ENCODE measurements around the gene DAB1.
A peak's percentile ranks its signal among the peaks of the same experiment; 100 is the strongest.

DAB1 gene

DNA sequence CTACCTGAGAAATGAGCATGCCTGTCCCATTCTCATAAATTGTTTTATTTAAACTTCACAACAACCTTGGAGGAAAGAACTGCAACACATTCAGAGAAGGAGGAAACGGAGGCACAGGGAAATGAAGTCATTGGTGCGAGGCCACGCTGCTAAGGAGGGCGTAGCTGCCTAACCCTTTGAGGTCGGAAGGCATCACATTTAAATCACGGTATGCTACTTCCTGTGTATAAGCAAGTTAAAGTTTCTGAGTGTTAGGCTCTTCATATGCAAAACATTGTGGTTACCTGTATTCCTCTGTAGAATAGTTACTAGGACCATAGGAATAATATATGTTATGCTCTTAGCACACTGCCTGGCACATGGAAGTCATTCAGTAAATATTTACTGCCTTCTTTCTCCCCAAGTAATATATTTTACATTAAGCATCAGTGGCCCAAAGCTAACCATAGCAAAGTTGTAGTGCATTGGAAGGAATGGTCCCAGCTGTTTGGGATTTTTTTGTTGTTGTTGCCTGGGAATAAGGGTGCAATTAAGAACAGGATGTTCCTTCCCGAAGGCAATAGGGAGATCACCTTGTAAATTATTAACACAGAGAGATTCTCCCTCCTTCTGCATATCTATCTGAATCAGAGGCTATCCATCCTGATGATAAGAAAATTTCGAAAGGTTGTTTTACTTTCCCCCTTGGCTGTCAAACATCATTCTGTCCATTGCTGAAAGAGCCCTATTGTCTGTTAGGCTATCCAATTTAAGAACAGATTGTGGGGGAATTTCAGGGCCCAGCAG, 265.8 kb downstream of the DAB1 start:
- DNase-seq = no peak

DNA sequence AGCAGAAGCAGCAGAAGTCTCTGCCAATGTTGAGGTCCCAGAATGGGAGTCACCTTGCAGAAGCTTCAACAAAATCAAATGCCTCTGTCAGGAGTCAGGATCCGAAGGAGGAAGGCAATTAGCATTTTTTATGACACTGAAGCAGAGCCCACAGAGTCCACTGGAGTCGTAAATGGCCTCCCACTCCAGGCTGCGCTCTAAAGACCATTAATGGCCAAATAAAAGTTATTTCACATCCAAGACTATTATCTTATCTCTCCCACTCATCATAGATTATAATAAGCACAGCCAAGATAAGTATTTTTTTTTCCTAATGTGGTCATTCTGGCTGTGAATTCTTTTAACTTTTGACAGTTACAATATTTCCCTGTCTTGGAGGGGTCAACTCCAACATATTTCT, 267.0 kb downstream of the DAB1 start:
- no peak for DNase-seq

DNA sequence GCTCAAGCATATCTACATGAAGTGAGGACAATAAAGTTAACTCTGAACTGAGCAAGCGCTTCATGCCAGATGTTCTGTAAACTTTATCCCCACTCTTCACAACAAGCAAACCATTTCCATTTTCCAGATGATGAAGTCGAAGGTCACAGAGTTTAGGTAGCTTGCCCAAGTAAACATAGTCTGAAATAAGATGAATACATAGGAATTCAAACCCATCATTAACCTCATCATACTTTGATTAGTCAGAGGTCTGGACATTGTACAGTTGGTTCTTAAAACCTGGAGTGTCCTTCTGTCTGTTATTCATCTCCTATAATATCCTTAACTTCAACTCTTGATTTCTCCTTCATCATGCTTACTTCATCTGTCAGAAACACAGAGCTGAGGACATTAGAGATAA, 277.8 kb downstream of the DAB1 start:
- DNase-seq = no peak

DNA sequence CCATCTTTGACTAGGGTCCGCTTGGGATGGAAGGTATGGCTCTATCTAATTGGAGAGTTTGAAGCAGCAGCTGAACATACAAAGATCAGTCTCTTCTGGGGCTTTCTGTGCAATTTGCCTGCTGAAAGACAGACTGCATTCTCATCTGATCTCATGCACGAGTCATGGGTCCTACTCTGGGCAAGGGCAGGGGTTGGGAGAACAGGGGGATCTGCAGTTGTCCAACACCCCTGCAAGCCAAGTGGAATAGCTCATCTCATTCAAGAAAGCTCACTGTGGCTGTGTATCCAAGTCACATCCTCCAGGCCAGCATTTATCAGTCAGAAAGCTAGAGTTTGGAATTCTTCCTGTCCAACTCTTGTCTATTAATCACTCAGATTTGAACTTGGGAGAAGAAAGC, 280.9 kb downstream of the DAB1 start:
- no peak for DNase-seq

DNA sequence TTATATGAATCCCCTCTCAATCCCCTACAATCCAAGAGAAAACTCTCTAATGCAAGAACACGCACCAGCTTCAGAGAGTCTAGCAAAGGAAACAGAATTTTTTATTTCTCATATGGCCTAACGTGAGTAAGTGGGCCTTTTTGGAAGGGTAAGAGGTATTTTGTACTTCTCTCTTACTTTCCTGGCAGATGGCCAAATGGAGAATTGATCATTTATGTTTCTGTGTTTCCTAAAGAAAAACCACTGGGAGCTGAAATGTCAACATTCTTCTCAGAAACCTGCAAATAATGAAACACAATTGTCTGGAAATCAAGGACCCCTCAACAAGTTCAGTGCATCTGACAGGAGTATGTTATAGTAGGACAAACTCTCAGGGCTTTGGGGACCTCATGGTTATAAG, 281.7 kb downstream of the DAB1 start:
- no peak for DNase-seq

DNA sequence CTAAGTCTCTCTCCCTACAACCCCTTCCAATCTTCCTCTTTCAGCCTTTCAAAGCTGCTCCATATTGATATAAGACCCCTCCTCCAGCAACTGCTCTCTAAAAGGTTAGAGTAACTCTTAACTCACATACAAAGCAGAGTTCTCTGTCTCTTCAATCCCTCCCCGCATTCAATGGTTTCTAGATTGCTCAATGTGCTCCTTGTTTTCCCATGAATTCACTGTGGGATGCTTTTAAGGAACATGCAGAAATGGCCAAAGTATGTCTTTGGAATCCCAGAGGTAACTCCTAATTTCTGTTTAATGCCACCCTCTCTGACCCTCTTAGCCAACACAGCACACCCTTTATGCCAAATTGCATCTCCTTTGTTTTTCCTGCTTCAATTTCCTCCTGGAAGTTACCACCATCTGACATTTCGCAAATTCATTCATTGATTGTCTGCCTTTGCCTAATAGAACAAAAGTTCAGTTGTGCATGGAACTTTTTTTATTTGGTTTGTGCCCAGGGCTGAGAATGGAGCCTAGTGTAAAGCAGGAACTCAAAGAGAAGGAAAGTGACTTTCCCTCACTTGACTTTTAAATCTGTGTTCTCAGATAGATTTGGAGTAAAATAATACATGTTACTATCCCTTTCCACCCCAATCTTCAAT, 285.3 kb downstream of the DAB1 start:
- DNase-seq = no peak

DNA sequence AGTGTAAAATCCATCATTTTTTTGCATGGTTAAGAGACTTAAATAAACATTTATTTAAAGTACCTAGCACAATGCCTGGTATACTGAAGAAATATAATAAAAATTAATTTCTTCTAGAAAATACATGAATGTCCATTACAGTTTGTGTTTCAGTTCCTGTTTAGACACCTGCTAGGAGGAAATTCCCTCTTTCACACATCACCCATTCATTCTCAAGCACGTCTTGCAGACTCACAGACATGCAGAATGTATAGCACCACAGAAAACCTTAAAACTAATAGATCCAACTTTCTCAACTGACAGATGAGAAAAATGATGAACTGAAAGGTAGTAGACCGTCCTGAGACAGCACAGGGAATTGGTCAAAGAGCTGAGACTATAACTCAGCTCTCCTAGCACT, 285.9 kb downstream of the DAB1 start:
- no peak for DNase-seq

DNA sequence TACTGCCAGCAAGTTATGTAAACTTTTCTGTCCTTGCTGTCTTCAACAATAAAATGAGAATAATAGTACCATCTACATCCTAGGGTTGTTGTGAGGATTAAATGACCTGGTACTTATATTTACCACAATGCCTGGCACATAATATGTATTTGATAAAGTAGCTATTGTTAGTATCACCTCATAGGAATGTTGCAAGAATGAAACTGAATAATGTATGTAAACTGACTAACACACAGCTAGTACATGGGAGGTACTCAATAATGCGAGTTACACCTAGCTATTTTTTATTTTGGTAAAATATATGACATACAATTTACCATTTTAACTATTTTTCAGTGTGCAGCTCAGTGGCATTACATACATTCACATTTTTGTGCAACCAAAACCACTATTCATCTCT, 289.1 kb downstream of the DAB1 start:
- no peak for DNase-seq

DNA sequence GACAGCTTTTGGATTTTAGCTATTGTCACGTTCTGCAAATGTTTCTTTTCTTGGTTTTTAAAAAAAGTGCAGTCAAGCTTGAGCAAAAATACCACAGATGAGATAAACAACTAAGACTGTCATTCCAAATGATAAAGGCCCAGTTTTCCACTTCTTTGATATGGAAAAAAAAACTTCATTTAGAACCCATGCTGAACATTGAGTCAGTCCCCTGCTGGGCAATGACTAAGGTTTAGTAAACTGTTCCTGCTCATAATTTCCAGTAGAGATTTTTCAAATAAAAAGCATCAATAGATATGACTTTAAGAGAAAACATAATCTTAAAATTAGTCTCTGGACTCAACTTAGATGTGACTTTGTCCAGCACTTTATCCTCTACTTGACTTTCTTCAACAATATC, 290.2 kb downstream of the DAB1 start:
- DNase-seq = no peak

DNA sequence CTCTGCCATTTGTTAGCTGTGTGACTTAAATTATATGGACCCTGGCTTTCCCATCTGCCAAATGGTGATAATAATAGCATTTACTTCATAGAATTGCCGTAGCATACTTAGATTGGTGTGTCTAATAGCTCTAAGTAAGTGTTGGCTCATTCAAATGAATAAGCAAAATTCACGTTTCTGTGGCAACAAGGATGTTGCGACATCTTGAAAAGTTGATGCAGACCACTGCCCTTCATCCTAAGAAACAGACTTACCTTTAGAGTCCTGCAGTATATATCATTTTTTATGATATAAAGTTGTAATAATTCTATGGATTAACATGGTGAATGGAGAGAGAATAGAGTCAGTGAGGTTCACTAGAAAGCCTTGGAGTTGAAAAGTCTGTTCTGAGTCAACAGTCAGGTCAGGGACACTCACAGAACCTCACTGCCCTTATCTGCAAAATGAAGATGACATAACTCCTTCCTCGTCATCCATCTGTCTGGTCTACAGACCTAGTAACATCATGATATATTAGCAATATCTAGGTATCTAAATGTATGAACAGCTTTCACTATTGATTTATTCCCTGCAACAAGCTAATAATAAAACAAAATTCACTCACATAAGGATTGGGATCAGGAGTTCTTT, 290.8 kb downstream of the DAB1 start:
- no peak for DNase-seq

DNA sequence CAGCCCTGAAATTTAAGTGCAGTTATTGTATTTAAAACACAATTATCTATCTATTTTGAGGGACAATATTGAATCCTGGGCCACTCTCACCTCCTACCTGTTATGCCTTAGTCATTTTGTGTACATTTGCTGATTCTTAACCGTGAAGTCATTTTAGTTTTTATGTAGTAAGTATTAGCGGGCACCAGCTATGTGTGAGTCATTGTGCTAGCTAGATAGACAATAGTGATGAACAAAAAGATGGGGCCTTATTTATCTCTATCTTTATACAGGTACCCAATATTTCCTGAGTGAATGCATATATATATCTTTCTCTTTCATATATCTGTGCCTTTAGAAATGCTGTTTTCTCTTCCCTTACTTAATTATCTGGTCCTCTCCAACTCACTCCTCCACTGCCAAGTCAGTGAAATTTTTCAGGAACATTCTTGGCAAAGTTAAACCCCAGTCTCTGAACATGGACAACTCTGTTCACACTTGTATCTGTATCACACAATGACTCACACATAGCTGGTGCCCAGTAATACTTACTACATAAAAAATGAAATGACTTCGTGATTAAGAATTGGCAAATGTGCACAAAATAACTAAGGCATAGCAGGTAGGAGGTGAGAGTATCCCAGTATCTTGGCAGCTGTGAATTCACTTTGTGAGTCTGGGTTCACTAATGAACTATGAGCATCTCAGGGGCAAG, 292.0 kb downstream of the DAB1 start:
- DNase-seq = no peak

DNA sequence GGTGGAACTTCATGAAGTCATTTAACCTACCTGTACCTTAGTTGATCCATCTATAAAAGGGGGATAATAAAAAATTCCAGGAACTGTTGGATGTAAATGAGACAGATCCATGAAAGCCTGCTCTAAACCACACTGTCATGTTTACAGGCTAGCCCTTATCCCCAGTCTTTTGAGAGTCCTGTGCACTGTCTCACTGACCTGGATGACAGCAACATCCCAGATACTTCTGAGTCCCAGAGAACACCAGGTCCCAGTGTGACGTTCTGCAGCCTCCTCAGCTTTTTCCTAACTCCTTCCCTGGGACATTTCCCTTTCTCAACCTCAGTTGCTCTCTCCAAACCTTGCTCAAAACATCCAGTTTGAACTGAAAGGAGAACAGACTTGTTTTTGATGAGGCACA, 292.6 kb downstream of the DAB1 start:
- no peak for DNase-seq

DNA sequence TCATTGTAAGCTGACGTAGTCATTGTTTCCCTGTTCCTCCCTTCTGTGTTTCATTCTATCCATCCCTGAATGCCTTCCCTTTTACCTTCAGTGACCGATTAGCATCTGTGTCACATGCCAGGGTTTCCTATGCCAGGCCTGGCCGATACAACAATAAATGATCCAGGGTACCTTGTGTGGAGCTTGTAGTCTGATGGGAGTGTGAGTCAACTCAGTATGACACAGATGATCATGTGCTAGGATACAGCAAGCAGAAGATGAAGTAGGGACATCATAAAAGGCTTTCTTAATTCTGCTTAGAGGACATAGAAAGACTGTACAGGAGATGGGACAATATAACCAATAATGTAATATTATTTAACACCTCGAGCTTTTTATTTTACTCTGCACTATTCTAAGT, 294.0 kb downstream of the DAB1 start:
- no peak for DNase-seq

DNA sequence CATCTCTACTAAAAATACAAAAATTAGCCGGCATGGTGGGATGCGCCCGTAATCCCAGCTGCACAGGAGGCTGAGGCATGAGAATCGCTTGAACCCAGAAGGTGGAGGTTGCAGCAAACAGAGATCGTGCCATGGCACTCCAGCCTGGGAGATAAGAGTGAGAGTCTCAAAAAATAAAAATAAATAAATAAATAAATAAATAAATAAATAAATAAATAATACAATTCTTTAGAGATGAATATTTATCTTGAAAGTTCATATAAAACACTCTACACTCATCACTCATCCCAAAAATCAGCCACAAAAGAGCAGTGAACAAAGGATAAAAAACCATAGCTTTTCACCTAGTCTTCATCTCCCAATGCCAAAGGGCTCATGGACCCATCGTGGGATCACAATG, 295.9 kb downstream of the DAB1 start:
- DNase-seq = no peak

DNA sequence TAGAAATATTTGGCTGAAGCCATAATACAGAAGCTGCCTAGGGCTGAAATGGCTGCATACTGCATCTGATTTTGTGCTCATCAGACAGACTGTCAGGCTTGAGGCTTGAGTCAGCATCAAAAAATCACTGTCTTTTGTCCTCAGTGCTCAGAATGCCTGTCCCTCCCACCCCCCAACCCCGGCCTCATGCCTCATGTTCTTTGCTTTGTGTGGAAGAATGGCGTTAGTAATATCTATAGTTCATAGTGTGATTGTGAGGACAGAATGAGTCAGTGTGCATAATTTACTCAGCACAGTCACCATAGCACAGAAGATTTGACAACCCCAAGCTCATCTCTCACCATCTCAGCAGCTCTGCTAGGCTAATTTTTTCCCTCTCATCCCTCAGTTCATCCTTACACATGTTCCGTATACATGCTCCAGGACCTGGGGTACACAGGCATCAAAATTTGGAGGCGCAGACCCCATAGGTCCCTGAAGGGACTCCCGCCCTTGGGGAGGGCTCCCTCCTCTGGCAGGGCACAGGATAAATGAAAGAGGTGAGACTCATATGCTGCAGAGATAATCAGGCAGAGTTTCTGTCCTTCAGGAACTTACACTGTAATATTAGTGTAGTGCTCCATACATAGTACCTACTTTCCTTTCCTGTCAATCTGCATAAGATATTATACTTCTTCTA, 299.0 kb downstream of the DAB1 start:
- DNase-seq = no peak

DNA sequence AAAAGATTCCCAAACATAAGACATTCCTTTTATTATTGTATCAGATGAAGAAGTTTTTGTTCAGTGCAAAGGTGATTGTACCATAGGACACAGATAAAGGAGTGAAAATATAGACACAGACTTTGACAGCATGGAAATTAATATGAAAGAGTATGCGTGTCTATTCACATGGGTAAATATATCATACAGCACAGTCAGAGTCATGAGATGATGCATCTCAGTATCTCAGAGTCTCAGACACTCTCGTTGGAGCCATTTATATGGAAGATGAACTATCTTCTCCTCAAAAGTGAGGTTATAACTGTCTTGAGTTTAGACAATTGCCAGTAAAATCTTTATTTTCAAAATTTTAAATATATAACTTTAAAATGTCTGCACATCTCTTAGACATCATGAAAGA, 299.7 kb downstream of the DAB1 start:
- DNase-seq = no peak

DNA sequence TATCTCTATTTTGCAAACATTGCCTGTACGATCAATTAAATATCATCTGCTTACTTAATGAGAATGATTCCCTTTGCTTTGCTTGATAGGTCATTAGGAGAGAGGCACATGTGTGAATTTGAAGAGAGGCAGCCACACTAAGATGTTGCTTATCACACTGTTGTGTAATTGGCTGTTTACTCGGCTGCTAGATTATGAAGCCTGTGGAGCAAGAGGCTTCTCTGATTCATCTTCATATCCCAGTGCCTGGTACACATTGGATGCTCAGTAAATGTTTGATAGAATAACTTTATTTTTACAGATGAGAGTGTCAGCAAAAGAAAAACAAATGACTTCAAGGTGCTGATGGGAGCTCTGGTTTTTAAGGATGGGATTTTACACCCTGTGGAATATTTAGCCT, 301.8 kb downstream of the DAB1 start:
- DNase-seq = no peak

DNA sequence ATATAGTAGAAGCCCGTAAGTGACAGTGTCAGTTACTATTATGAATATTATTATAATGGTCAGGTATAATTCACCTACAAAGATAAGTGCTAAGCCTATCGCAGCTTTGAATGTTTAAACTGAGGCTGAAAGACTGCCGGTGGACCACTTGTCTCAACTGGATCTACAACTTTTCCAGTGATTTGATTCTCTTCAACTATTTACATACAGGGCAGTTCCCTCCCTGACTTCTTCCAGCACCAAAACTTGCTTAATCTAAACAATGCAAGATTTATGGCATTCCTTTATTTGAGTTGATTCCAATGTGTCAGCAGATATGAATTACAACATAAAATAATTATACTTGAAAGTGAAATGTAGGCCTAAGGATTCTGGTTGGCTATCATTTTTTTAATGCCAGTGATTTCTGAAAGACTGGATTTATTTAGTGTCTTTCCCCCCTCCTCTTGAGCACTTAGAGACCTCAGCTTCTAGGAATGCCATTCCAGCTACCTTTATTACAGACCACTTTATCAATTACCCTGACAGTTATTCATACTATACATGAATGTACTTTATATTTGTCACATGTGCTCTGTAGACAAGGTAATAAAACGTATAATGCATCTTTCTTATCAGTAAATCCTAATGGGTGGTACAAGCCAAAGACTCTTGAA, 304.8 kb downstream of the DAB1 start:
- DNase-seq = no peak

DNA sequence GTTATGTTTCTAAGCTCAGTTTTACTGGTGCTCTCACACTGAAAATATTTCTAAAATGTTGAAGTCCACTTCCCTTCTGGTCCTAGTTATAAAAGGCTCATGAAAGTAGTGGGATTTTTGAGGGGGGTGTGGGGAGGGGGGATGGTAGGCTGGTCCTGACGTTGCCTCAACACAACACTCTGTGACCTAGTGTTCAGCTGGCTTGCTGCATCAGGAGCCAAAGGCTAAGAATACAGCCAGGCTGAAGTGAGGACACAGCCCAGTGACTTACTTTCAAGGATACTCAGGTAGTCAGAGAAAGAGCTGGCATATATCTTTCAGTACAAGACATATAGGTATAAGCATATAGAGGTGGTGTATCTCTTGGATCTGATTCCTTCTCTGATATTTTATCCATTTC, 306.1 kb downstream of the DAB1 start:
- DNase-seq = no peak

DNA sequence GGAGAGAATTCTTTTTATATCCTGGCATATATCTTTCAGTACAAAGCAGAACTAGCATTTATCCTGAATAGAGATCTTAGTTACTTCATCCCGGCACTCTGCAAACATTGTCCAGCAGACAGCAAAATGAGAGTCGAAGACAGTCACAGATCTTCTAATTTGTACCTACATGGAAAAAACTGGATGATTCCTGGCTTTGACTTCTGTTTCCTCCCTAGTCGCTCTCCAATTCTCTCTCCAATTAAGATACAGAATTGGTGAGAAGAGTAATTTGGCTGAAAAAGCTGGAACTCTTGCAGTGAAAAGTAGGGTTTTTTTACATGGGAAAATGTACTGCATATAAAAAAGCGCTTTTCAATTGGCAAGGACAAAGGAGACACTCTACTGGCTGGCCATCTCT, 307.0 kb downstream of the DAB1 start:
- no peak for DNase-seq

DNA sequence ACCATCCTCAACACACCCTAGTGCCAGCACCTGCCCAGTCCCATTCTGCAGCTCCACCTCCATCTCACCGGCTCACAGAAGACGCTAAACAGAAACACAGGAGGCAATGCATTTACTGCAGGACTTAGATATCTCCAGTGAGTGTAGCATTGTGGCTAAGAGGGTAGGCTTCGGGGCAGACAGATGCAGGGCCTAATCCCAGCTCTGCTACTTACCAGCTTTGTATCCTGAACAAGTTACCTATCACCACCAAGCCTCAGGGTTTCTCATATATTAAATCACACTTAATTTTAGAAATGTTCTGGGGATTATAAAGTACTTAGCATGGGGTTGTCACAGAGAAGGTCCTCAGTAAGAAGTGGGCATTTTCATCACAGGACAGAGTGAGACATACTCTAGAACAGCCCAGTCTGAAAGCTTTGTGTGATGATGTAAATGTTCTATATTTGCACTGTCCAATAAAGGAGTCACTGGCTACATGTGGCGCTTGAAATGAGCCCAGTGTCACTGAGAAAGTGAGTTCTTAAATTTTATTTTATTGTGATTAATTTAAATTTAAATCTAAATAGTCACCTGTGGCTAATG, 308.7 kb downstream of the DAB1 start:
- no peak for DNase-seq

DNA sequence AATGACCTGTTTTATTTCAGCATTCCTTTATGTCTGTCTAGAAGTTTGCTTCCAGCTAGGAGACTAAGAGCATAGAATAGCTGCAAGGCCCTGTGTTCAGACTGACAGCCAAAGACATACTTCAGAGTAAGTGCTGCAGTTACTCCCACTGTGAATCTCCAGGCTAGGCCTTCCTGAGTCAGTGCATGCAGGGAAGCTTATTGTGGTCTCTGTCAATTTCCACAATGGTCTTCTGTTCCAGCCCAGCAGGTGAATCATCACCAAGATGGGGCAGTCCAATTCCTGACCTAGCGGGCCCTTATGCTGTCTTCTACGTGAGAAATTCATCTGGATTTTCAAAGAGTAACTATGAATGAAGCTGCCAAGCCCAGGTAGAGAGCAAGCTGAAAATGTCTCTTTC, 311.7 kb downstream of the DAB1 start:
- peak in 1 of 2 experiments; percentile 7 for DNase-seq
